ENCODE data around the gene RNF40. TPM values are rescaled to one million over a fixed set of nuclear protein-coding genes. Genes with fewer than 3 reads are reported as not detected.

The RNF40 gene
- total RNA-seq, 1 donor from 2014 or later, result 155 TPM

- H3K4me1 Mint-ChIP-seq (ENCODE audit: low read depth), result peaks cover 20% of the 10 kb centered on the region
- H3K27ac Mint-ChIP-seq, result no peak overlapping the region
- DNase-seq (ENCODE audit: low spot score, unreplicated experiment), result no peak
- peaks cover 21% of the 10 kb centered on the region for H3K36me3 Mint-ChIP-seq (ENCODE audit: insufficient read depth)
- H3K4me3 Mint-ChIP-seq (ENCODE audit: low read depth), result no peak overlapping the region
- no peak for TF ChIP-seq CTCF (IDR thresholded peaks at IDR 0.05; ENCODE audit: unreplicated experiment)
- no peaks in the 10 kb centered on the region for H3K27me3 Mint-ChIP-seq
- H3K9me3 Mint-ChIP-seq (ENCODE audit: low read depth), result no peaks in the 10 kb centered on the region
Measured at GRCh38 chr16:30764816-30765465, 2.8 kb downstream of the RNF40 start.

GRCh38 chr16:30766206-30766932, 4.2 kb downstream of the RNF40 start:
- TF ChIP-seq CTCF (IDR thresholded peaks at IDR 0.05; ENCODE audit: unreplicated experiment), result no peak
- H3K9me3 Mint-ChIP-seq (ENCODE audit: low read depth), result no peaks in the 10 kb centered on the region
- peaks cover 11% of the 10 kb centered on the region for H3K4me1 Mint-ChIP-seq (ENCODE audit: low read depth)
- H3K36me3 Mint-ChIP-seq (ENCODE audit: insufficient read depth), result peaks cover 21% of the 10 kb centered on the region
- H3K27me3 Mint-ChIP-seq, result no peaks in the 10 kb centered on the region
- DNase-seq (ENCODE audit: low spot score, unreplicated experiment), result no peak
- no peak overlapping the region for H3K27ac Mint-ChIP-seq
- H3K4me3 Mint-ChIP-seq (ENCODE audit: low read depth), result no peak overlapping the region

GRCh38 chr16:30766933-30767284, 4.8 kb downstream of the RNF40 start:
- no peaks in the 10 kb centered on the region for H3K27me3 Mint-ChIP-seq
- no peak overlapping the region for H3K27ac Mint-ChIP-seq
- no peak for TF ChIP-seq CTCF (IDR thresholded peaks at IDR 0.05; ENCODE audit: unreplicated experiment)
- no peak for DNase-seq (ENCODE audit: low spot score, unreplicated experiment)
- peaks cover 21% of the 10 kb centered on the region for H3K36me3 Mint-ChIP-seq (ENCODE audit: insufficient read depth)
- peaks cover 11% of the 10 kb centered on the region for H3K4me1 Mint-ChIP-seq (ENCODE audit: low read depth)
- H3K9me3 Mint-ChIP-seq (ENCODE audit: low read depth), result no peaks in the 10 kb centered on the region
- no peak overlapping the region for H3K4me3 Mint-ChIP-seq (ENCODE audit: low read depth)

GRCh38 chr16:30767767-30768465, 5.8 kb downstream of the RNF40 start:
- Mint-ChIP-seq H3K36me3 (ENCODE audit: insufficient read depth) (peaks cover 27% of the 10 kb centered on the region), H3K4me1 (ENCODE audit: low read depth) (peaks cover 6% of the 10 kb centered on the region), H3K27me3 (no peaks in the 10 kb centered on the region), H3K27ac (no peak overlapping the region), H3K4me3 (ENCODE audit: low read depth) (no peak overlapping the region), H3K9me3 (ENCODE audit: low read depth) (no peaks in the 10 kb centered on the region)
- no peak for TF ChIP-seq CTCF (IDR thresholded peaks at IDR 0.05; ENCODE audit: unreplicated experiment)
- DNase-seq (ENCODE audit: low spot score, unreplicated experiment), result no peak

- Mint-ChIP-seq H3K9me3 (ENCODE audit: low read depth) (no peaks in the 10 kb centered on the region), H3K36me3 (ENCODE audit: insufficient read depth) (peaks cover 26% of the 10 kb centered on the region), H3K27me3 (no peaks in the 10 kb centered on the region), H3K4me3 (ENCODE audit: low read depth) (no peak overlapping the region), H3K27ac (no peak overlapping the region), H3K4me1 (ENCODE audit: low read depth) (peaks cover 2% of the 10 kb centered on the region)
- DNase-seq (ENCODE audit: low spot score, unreplicated experiment), result no peak
- no peak for TF ChIP-seq CTCF (IDR thresholded peaks at IDR 0.05; ENCODE audit: unreplicated experiment)
Measured at GRCh38 chr16:30768583-30769181, 6.6 kb downstream of the RNF40 start.
